H1 (cell line): ENCODE results near the gene NCAM1. TPM values are rescaled to one million over a fixed set of nuclear protein-coding genes. Genes with fewer than 3 reads are reported as not detected.

Source experiments
- CTCF ChIA-PET: fragments of 300-600 bp; sonication (Branson Sonifier 250); formaldehyde crosslinking; loops from one replicate; lab custom pipeline; 2021; ENCODE audit not compliant: partially characterized antibody; lab: Charles Lee
- POLR2A ChIA-PET: fragments of 300-600 bp; sonication (Branson Sonifier 250); formaldehyde crosslinking; loops from one replicate; lab custom pipeline; 2021; ENCODE audit warnings: inconsistent platforms; ENCODE audit not compliant: partially characterized antibody; lab: Charles Lee
- DNase-seq, 2 experiments: peaks; one replicate each; pipeline versions ENCODE4 v3.0.0 to v3.0.0-alpha.2; 2010 to 2022; ENCODE audit warnings: low spot score in 2 of 2, low read depth in 1 of 2, mixed read lengths in 1 of 2
- FAIRE-seq: peaks from 2 replicates; lab custom pipeline; 2011; peaks lifted over from hg19 to GRCh38; lab: Jason Lieb, UNC
- H2AFZ ChIP-seq: 2 replicates; pipeline ENCODE4 v1.8.1; 2012; ENCODE audit warnings: low read length, inconsistent platforms
- H2AK5ac ChIP-seq: 2 replicates; pipeline ENCODE4 v1.6.1; 2013; ENCODE audit warnings: low read depth, low read length
- H2BK120ac ChIP-seq: replicated peaks from 2 replicates; pipeline ENCODE3; 2013; ENCODE audit warnings: low read depth, low read length, inconsistent platforms
- H2BK12ac ChIP-seq: 2 replicates; pipeline ENCODE4 v1.6.1; 2013; ENCODE audit warnings: low read depth, low read length
- H2BK15ac ChIP-seq: 2 replicates; pipeline ENCODE4 v1.6.1; 2013; ENCODE audit warnings: low read length
- H2BK20ac ChIP-seq: 2 replicates; pipeline ENCODE4 v1.6.1; 2013; ENCODE audit warnings: low read length
- H2BK5ac ChIP-seq: 2 replicates; pipeline ENCODE4 v1.6.1; 2013; ENCODE audit warnings: low read depth, low read length
- H3K14ac ChIP-seq: 2 replicates; pipeline ENCODE4 v1.6.1; 2013; ENCODE audit warnings: inconsistent platforms; ENCODE audit not compliant: insufficient read length
- H3K18ac ChIP-seq: 2 replicates; pipeline ENCODE4 v1.6.1; 2013; ENCODE audit warnings: low read length; ENCODE audit errors: extremely low read depth
- H3K23ac ChIP-seq: 2 replicates; pipeline ENCODE4 v1.6.1; 2013; ENCODE audit warnings: inconsistent platforms; ENCODE audit not compliant: insufficient read length
- H3K23me2 ChIP-seq: 2 replicates; pipeline ENCODE4 v1.6.1; 2013; ENCODE audit warnings: low read depth, low read length
- H3K27ac ChIP-seq: 2 replicates; pipeline ENCODE4 v1.6.1; 2011; ENCODE audit warnings: low read depth, low read length, inconsistent platforms
- H3K27me3 ChIP-seq, 4 experiments: replicated peaks in 1 of 4; 1 replicate in 1 of 4; 2 replicates in 3 of 4; pipeline versions ENCODE4 v1.6.1 to v1.8.1; 2011 to 2013; ENCODE audit warnings: low read length in 3 of 4, mild to moderate bottlenecking in 3 of 4, inconsistent platforms in 2 of 4, mixed read lengths in 2 of 4, moderate library complexity in 1 of 4; ENCODE audit not compliant: control insufficient read depth in 3 of 4, insufficient read depth in 3 of 4; ENCODE audit errors: extremely low read depth in 1 of 4
- H3K36me3 ChIP-seq, 4 experiments: 2 replicates each; pipeline versions ENCODE4 v1.6.1 to v1.8.1; 2011 to 2013; ENCODE audit warnings: mild to moderate bottlenecking in 4 of 4, low read length in 3 of 4, moderate library complexity in 2 of 4, control low read depth in 1 of 4, inconsistent platforms in 1 of 4; ENCODE audit not compliant: insufficient read depth in 4 of 4, control insufficient read depth in 2 of 4
- H3K4ac ChIP-seq: replicated peaks from 2 replicates; pipeline ENCODE3; 2013; ENCODE audit warnings: low read length, low read depth, mixed read lengths, inconsistent platforms; ENCODE audit not compliant: insufficient read length
- H3K4me1 ChIP-seq, 4 experiments: replicated peaks in 1 of 4; 1 replicate in 1 of 4; 2 replicates in 3 of 4; pipeline versions ENCODE4 v1.6.1 to v1.8.1; 2011 to 2013; ENCODE audit warnings: low read length in 3 of 4, inconsistent platforms in 2 of 4, mixed read lengths in 1 of 4; ENCODE audit not compliant: insufficient read depth in 4 of 4, control insufficient read depth in 3 of 4
- H3K4me2 ChIP-seq, 2 experiments: 2 replicates each; pipeline versions ENCODE4 v1.6.1 to v1.8.1; 2011 to 2013; ENCODE audit warnings: low read depth in 2 of 2, low read length in 2 of 2, control low read depth in 1 of 2, inconsistent platforms in 1 of 2, mild to moderate bottlenecking in 1 of 2; ENCODE audit not compliant: insufficient read depth in 1 of 2
- H3K4me3 ChIP-seq, 4 experiments: fragments of 200-600, 300-600 bp in 1 of 4; sonication (generic), shearing (Covaris generic), sonication (Bioruptor Twin) in 1 of 4; 2 replicates each; pipeline versions ENCODE4 v1.5.1 to v1.8.1; 2011 to 2016; ENCODE audit warnings: low read length in 4 of 4, low read depth in 3 of 4, control low read depth in 2 of 4, inconsistent platforms in 2 of 4, mild to moderate bottlenecking in 2 of 4, mixed read lengths in 1 of 4, moderate library complexity in 1 of 4; ENCODE audit not compliant: insufficient read depth in 2 of 4; ENCODE audit errors: extremely low read depth in 1 of 4
- H3K56ac ChIP-seq: replicated peaks from 2 replicates; pipeline ENCODE3; 2013; ENCODE audit warnings: low read depth, mild to moderate bottlenecking, mixed read lengths, low read length, inconsistent platforms; ENCODE audit not compliant: insufficient read length
- H3K79me1 ChIP-seq: 2 replicates; pipeline ENCODE4 v1.6.1; 2013; ENCODE audit warnings: low read depth, low read length, control low read depth
- H3K79me2 ChIP-seq, 2 experiments: 2 replicates each; pipeline versions ENCODE4 v1.6.1 to v1.8.1; 2012 to 2013; ENCODE audit warnings: low read length in 2 of 2, mild to moderate bottlenecking in 2 of 2, inconsistent platforms in 1 of 2; ENCODE audit not compliant: insufficient read depth in 2 of 2, control insufficient read depth in 1 of 2
- H3K9ac ChIP-seq, 4 experiments: replicated peaks in 1 of 4; 1 replicate in 1 of 4; 2 replicates in 3 of 4; pipeline versions ENCODE4 v1.6.1 to v1.8.1; 2011 to 2013; ENCODE audit warnings: low read depth in 3 of 4, low read length in 3 of 4, control low read depth in 2 of 4, mild to moderate bottlenecking in 2 of 4, moderate library complexity in 2 of 4, inconsistent platforms in 1 of 4; ENCODE audit errors: extremely low read depth in 1 of 4
- H3K9me3 ChIP-seq, 2 experiments: 2 replicates each; pipeline versions ENCODE4 v1.6.1 to v1.8.1; 2012 to 2013; ENCODE audit warnings: mild to moderate bottlenecking in 2 of 2, moderate library complexity in 2 of 2, control low read depth in 1 of 2, inconsistent platforms in 1 of 2, low read depth in 1 of 2, low read length in 1 of 2, mixed read lengths in 1 of 2; ENCODE audit not compliant: insufficient read depth in 2 of 2
- H4K20me1 ChIP-seq, 2 experiments: replicated peaks in 1 of 2; 2 replicates each; pipeline versions ENCODE3 to v1.8.1; 2011 to 2013; ENCODE audit warnings: inconsistent platforms in 2 of 2, low read length in 2 of 2, mild to moderate bottlenecking in 1 of 2; ENCODE audit not compliant: insufficient read depth in 2 of 2, control insufficient read depth in 1 of 2
- H4K5ac ChIP-seq: 2 replicates; pipeline ENCODE4 v1.6.1; 2013; ENCODE audit warnings: low read length, low read depth, mixed read lengths, inconsistent platforms; ENCODE audit not compliant: insufficient read length
- H4K8ac ChIP-seq: 2 replicates; pipeline ENCODE4 v1.8.0; 2013; ENCODE audit warnings: mild to moderate bottlenecking, moderate library complexity, low read length, inconsistent platforms; ENCODE audit not compliant: insufficient read depth; ENCODE audit errors: extremely low read depth
- H4K91ac ChIP-seq: replicated peaks from 2 replicates; pipeline ENCODE3; 2013; ENCODE audit warnings: low read length, mixed read lengths, inconsistent platforms; ENCODE audit not compliant: insufficient read length
- BACH1 ChIP-seq: IDR thresholded peaks from 2 replicates; pipeline ENCODE4 v1.6.1; 2012; ENCODE audit warnings: low read length, improper control_type of control experiment
- CHD2 ChIP-seq: IDR thresholded peaks from 2 replicates; pipeline ENCODE4 v1.6.1; 2012; ENCODE audit warnings: low read length, improper control_type of control experiment
- GTF2F1 ChIP-seq: IDR thresholded peaks from 2 replicates; pipeline ENCODE4 v1.6.1; 2012; ENCODE audit warnings: low read depth, low read length, improper control_type of control experiment, borderline replicate concordance
- KDM1A ChIP-seq: fragments of 200-600, 300-600 bp; sonication (generic); IDR thresholded peaks from 2 replicates; pipeline ENCODE4 v1.7.1; 2016; ENCODE audit warnings: mild to moderate bottlenecking, low read length, borderline replicate concordance
- NANOG ChIP-seq: IDR thresholded peaks from 2 replicates; pipeline ENCODE4 v1.6.1; 2011; ENCODE audit warnings: low read length, low read depth, mild to moderate bottlenecking, inconsistent platforms; ENCODE audit not compliant: insufficient read depth, poor library complexity, severe bottlenecking
- NRF1 ChIP-seq: IDR thresholded peaks from 2 replicates; pipeline ENCODE4 v1.6.1; 2011; ENCODE audit warnings: mild to moderate bottlenecking, low read depth, low read length, improper control_type of control experiment
- RBBP5 ChIP-seq: IDR thresholded peaks from 2 replicates; pipeline ENCODE4 v1.7.1; 2012; ENCODE audit warnings: low read depth, mild to moderate bottlenecking, inconsistent platforms, low read length, moderate library complexity, borderline replicate concordance
- RXRA ChIP-seq: IDR thresholded peaks from 2 replicates; pipeline ENCODE4 v1.6.1; 2011; ENCODE audit warnings: low read depth, mild to moderate bottlenecking, low read length, moderate library complexity; ENCODE audit not compliant: insufficient read depth
- TAF7 ChIP-seq: optimal IDR thresholded peaks from 2 replicates; pipeline ENCODE3; 2011; ENCODE audit warnings: low read depth, mild to moderate bottlenecking, inconsistent platforms, low read length, moderate library complexity, borderline replicate concordance
- USF2 ChIP-seq: IDR thresholded peaks from 2 replicates; pipeline ENCODE4 v1.6.1; 2011; ENCODE audit warnings: low read length, improper control_type of control experiment
- ZNF274 ChIP-seq: IDR thresholded peaks from 2 replicates; pipeline ENCODE4 v1.7.0; 2012; ENCODE audit warnings: low read length, borderline replicate concordance; ENCODE audit errors: extremely low read depth
- WGBS, 2 experiments: shearing (Covaris generic) in 1 of 2; methylation state at CpG; one replicate each; pipeline versions ENCODE4 v1.1.6 to v1.1.7; 2013 to 2015; ENCODE audit warnings: low lambda C conversion rate in 2 of 2, mixed read lengths in 2 of 2, inconsistent platforms in 1 of 2, low coverage in 1 of 2, missing lambda C conversion rate in 1 of 2; ENCODE audit not compliant: insufficient replicate concordance in 2 of 2, insufficient coverage in 1 of 2, insufficient read length in 1 of 2; ENCODE audit errors: extremely low coverage in 1 of 2, missing lambda C conversion rate in 1 of 2; 5-methylcytosine and 5-hydroxymethylcytosine counted together
- polyA plus RNA-seq, 7 experiments: library from polyadenylated mRNA; depleted of rRNA in 3 of 7; stranded (reverse) in 5 of 7; unstranded in 2 of 7; fragments of >200 nt in 5 of 7; fragments of 200-250 nt in 2 of 7; gene quantifications; 1 replicate in 5 of 7; 2 replicates in 1 of 7; 4 replicates in 1 of 7; pipeline versions ENCODE4 v1.2.1 to v1.2.3, GENCODE V29; 2011 to 2013; ENCODE audit warnings: missing spikeins in 2 of 7, mixed read lengths in 2 of 7
- total RNA-seq: library from RNA; stranded (reverse); fragmentation: NEBNext Ultra II Directional; extraction: Animal tissue kit (Norgen Biotek cat#: 25700); gene quantifications from 2 replicates; pipeline ENCODE4 v1.2.1, GENCODE V29; 2021
- TF ChIP-seq, protein P1 (sequence below): IDR thresholded peaks from 2 replicates; pipeline ENCODE4 v1.6.1; 2012; ENCODE audit warnings: inconsistent platforms

Gene NCAM1
- total and polyA plus RNA-seq, 2 of the 8 experiments (the other 6 are each of a cell fraction or from before 2014, with no cell fraction given) = 3.1 to 4.3 TPM

DNA sequence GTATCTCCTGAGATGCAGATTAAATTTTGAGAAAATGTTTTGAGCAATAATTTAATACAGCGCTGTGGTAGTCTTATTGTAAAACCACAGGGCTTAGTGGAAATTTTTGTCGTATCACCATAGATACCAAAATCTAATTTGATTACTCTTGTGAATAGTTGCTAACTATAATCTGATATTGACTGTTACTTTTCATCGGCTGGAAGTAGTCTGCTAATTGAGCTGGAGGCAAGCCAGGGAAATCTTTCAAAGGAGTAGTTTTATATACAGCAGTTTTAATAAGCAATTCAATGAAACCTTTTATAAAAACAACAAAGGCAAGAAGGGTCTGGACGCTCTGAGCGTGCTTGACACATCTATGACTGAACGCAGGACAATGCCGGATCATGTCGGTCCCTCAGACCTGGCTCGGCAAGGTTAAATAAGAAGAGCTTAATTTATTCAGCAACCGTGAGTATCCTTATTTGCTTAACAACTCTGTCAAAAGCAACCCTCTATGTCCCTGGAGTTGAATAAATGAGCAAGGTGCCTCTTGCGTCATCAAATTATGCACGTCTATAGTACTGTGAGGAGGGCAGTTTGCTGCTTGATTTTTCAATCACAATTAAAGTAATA lies 121.2 kb downstream of the NCAM1 start:
- H4K5ac ChIP-seq = no peak overlapping the region
- FAIRE-seq (no peak), DNase-seq (no peak)
- no peak overlapping the region for H2AFZ ChIP-seq
- H4K20me1 ChIP-seq = no peaks in the 10 kb centered on the region
- no peak overlapping the region for H3K4me2 ChIP-seq
- H3K27ac ChIP-seq = no peak overlapping the region
- no peak overlapping the region for H3K4me3 ChIP-seq
- ChIA-PET POLR2A (interaction anchor here (0.6 kb wide), 1 partner anchor 32 kb away, joined by 3 read pairs; no protein-coding TSS in a partner anchor), CTCF (no interaction called here)
- no peak overlapping the region for H3K18ac ChIP-seq
- WGBS, 2 experiments = 93% methylated on average over 11 of the region's 12 CpGs; no CpG with 5 or more reads in 1 of the 2 experiments
- H3K4ac ChIP-seq = no peak overlapping the region
- no peak overlapping the region for H2BK15ac ChIP-seq
- H2BK120ac ChIP-seq = no peak overlapping the region
- no peak overlapping the region for H2BK20ac ChIP-seq
- H3K9ac ChIP-seq = no peak overlapping the region
- no peaks in the 10 kb centered on the region for H3K36me3 ChIP-seq
- peaks cover 0 to 5% (median under 1%) of the 10 kb centered on the region in 4 experiments; a peak in 4 of 7 replicates for H3K27me3 ChIP-seq
- H3K9me3 ChIP-seq = no peaks in the 10 kb centered on the region
- H3K23me2 ChIP-seq = no peaks in the 10 kb centered on the region
- no peak overlapping the region for H4K91ac ChIP-seq
- H3K79me2 ChIP-seq = no peaks in the 10 kb centered on the region
- no peak overlapping the region for H2BK5ac ChIP-seq
- H4K8ac ChIP-seq = no peak overlapping the region
- H2BK12ac ChIP-seq = no peak overlapping the region
- H3K79me1 ChIP-seq = no peaks in the 10 kb centered on the region
- no peak overlapping the region for H3K23ac ChIP-seq
- no peak overlapping the region for H2AK5ac ChIP-seq
- H3K4me1 ChIP-seq = peaks cover 0 to 2% (median 0%) of the 10 kb centered on the region in 4 experiments; a peak in 3 of 7 replicates
- H3K56ac ChIP-seq = no peak overlapping the region
- no peak overlapping the region for H3K14ac ChIP-seq
- TF ChIP-seq USF2 (no peak), NANOG (no peak), RBBP5 (no peak), KDM1A (no peak), ZNF274 (no peak), CHD2 (no peak), NRF1 (no peak), GTF2F1 (no peak), BACH1 (no peak), RXRA (no peak), TAF7 (no peak)
- TF ChIP-seq, protein P1, sequence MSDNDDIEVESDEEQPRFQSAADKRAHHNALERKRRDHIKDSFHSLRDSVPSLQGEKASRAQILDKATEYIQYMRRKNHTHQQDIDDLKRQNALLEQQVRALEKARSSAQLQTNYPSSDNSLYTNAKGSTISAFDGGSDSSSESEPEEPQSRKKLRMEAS = no peak
